Keratinocyte (primary cell): ENCODE results near the gene RPL28. TPM values are rescaled to one million over a fixed set of nuclear protein-coding genes. Genes with fewer than 3 reads are reported as not detected.

Experiments used
- DNase-seq: peaks from one replicate; pipeline ENCODE4 v3.0.0-alpha.2; 2011; ENCODE audit warnings: low read depth, missing footprints, low spot score
- FAIRE-seq: peaks from 2 replicates; lab custom pipeline; 2011; peaks lifted over from hg19 to GRCh38; lab: Jason Lieb, UNC
- H2AFZ ChIP-seq: 2 replicates; pipeline ENCODE4 v1.6.0; 2012; ENCODE audit warnings: low read length, control low read depth, inconsistent platforms; ENCODE audit not compliant: control insufficient read depth
- H3K27ac ChIP-seq: 2 replicates; pipeline ENCODE4 v1.5.1; 2011; ENCODE audit warnings: low read length; ENCODE audit not compliant: control insufficient read depth, insufficient read depth
- H3K27me3 ChIP-seq: 3 replicates; pipeline ENCODE4 v1.6.0; 2011; ENCODE audit warnings: low read length; ENCODE audit not compliant: control insufficient read depth, insufficient read depth; ENCODE audit errors: extremely low read depth
- H3K36me3 ChIP-seq, 2 experiments: 2 replicates in 1 of 2; 3 replicates in 1 of 2; pipeline ENCODE4 v1.5.1; 2011; ENCODE audit warnings: low read length in 2 of 2, mild to moderate bottlenecking in 1 of 2; ENCODE audit not compliant: control insufficient read depth in 2 of 2, insufficient read depth in 2 of 2; ENCODE audit errors: extremely low read depth in 1 of 2
- H3K4me1 ChIP-seq: 3 replicates; pipeline ENCODE4 v1.5.1; 2011; ENCODE audit warnings: low read length; ENCODE audit not compliant: control insufficient read depth, insufficient read depth; ENCODE audit errors: extremely low read depth
- H3K4me2 ChIP-seq: 3 replicates; pipeline ENCODE4 v1.6.0; 2011; ENCODE audit warnings: low read depth, low read length; ENCODE audit not compliant: control insufficient read depth, insufficient read depth; ENCODE audit errors: extremely low read depth
- H3K4me3 ChIP-seq, 3 experiments: fragments of 200-600 bp in 1 of 3; sonication (generic) in 1 of 3; 2 replicates in 2 of 3; 3 replicates in 1 of 3; pipeline ENCODE4 v1.5.1; 2011 to 2016; ENCODE audit warnings: low read length in 3 of 3, mild to moderate bottlenecking in 3 of 3, control low read depth in 2 of 3, inconsistent platforms in 1 of 3, low read depth in 1 of 3, mixed read lengths in 1 of 3, mixed run types in 1 of 3, moderate library complexity in 1 of 3; ENCODE audit not compliant: control insufficient read depth in 2 of 3, insufficient read depth in 2 of 3; ENCODE audit errors: extremely low read depth in 1 of 3
- H3K79me2 ChIP-seq: 2 replicates; pipeline ENCODE4 v1.6.0; 2012; ENCODE audit warnings: low read length; ENCODE audit not compliant: control insufficient read depth, insufficient read depth
- H3K9ac ChIP-seq: 3 replicates; pipeline ENCODE4 v1.6.0; 2011; ENCODE audit warnings: low read length; ENCODE audit not compliant: control insufficient read depth, insufficient read depth; ENCODE audit errors: extremely low read depth
- H3K9me1 ChIP-seq: 3 replicates; pipeline ENCODE4 v1.6.0; 2011; ENCODE audit warnings: low read length; ENCODE audit not compliant: control insufficient read depth, insufficient read depth; ENCODE audit errors: extremely low read depth
- H3K9me3 ChIP-seq: 2 replicates; pipeline ENCODE4 v1.5.1; 2012; ENCODE audit warnings: low read depth, low read length; ENCODE audit not compliant: control insufficient read depth
- H4K20me1 ChIP-seq: 3 replicates; pipeline ENCODE4 v1.6.0; 2011; ENCODE audit warnings: low read length; ENCODE audit not compliant: control insufficient read depth, insufficient read depth; ENCODE audit errors: extremely low read depth
- CTCF ChIP-seq, 3 experiments: IDR thresholded peaks in 1 of 3; conservative IDR thresholded peaks in 1 of 3; optimal IDR thresholded peaks in 1 of 3; 2 replicates in 2 of 3; 3 replicates in 1 of 3; pipeline versions ENCODE3 to v1.5.1; 2011; ENCODE audit warnings: low read length in 3 of 3, mild to moderate bottlenecking in 3 of 3, moderate library complexity in 2 of 3, control low read depth in 1 of 3, inconsistent platforms in 1 of 3; ENCODE audit not compliant: insufficient read depth in 2 of 3; ENCODE audit errors: extremely low read depth in 1 of 3
- EZH2 ChIP-seq: IDR thresholded peaks from one replicate; pipeline ENCODE4 v1.6.1; 2012; ENCODE audit warnings: inconsistent platforms, mild to moderate bottlenecking, low read length, moderate library complexity
- dilution Hi-C: fragments of 300-500 bp; cut with MboI; formaldehyde crosslinking; loops from one replicate; pipeline ENCODE4 v1.7.0; 2020; ENCODE audit warnings: low sequenced_read_pairs; ENCODE audit not compliant: extremely low pct_ligation_motif_present
- polyA plus RNA-seq, 5 experiments: library from polyadenylated mRNA; depleted of rRNA in 3 of 5; stranded (reverse) in 3 of 5; stranded (forward) in 1 of 5; unstranded in 1 of 5; fragments of >200 nt; gene quantifications; 1 replicate in 1 of 5; 2 replicates in 3 of 5; 3 replicates in 1 of 5; pipeline versions ENCODE4 v1.2.1 to v1.2.3, GENCODE V29; 2011 to 2012; ENCODE audit warnings: missing spikeins in 2 of 5, low read depth in 1 of 5, low replicate concordance in 1 of 5

Gene RPL28
- polyA plus RNA-seq, 1 donor (not counting 4 experiments of a cell fraction or from before 2014, with no cell fraction given), result 282 TPM

- H3K36me3 ChIP-seq, result peaks cover 2 to 13% of the 10 kb centered on the region in 2 experiments
- H3K27ac ChIP-seq, result no peak overlapping the region
- FAIRE-seq (no peak), DNase-seq (no peak)
- H3K9me3 ChIP-seq, result no peaks in the 10 kb centered on the region
- H4K20me1 ChIP-seq, result peaks cover 8% of the 10 kb centered on the region
- no peak overlapping the region for H3K4me3 ChIP-seq
- H3K27me3 ChIP-seq, result no peaks in the 10 kb centered on the region
- H2AFZ ChIP-seq, result no peak overlapping the region
- H3K4me1 ChIP-seq, result peaks cover 9% of the 10 kb centered on the region
- peaks cover 18% of the 10 kb centered on the region for H3K79me2 ChIP-seq
- dilution Hi-C loops, result no loop called here
- H3K9ac ChIP-seq, result no peak overlapping the region
- TF ChIP-seq EZH2 (no peak), CTCF (optimal IDR thresholded peaks at IDR 0.05 in 1 of 3, IDR thresholded peaks at IDR 0.05 in 1 of 3, conservative IDR thresholded peaks at IDR 0.05 in 1 of 3; ENCODE audit: extremely low read depth in 1 of 3, insufficient read depth in 2 of 3, low read length in 3 of 3) (no peak)
- no peak overlapping the region for H3K4me2 ChIP-seq
- H3K9me1 ChIP-seq, result no peaks in the 10 kb centered on the region
These were observed 3.7 kb upstream of the RPL28 start for GRCh38 chr19:55382013-55382412.

GRCh38 chr19:55382522-55383054 is 3.1 kb upstream of the RPL28 start:
- H3K9me1 ChIP-seq, result peaks cover 4% of the 10 kb centered on the region
- no peak for TF ChIP-seq EZH2
- TF ChIP-seq CTCF (optimal IDR thresholded peaks at IDR 0.05 in 1 of 3, IDR thresholded peaks at IDR 0.05 in 1 of 3, conservative IDR thresholded peaks at IDR 0.05 in 1 of 3; ENCODE audit: extremely low read depth in 1 of 3, insufficient read depth in 2 of 3, low read length in 3 of 3), result no peak
- DNase-seq, result no peak
- H3K79me2 ChIP-seq, result peaks cover 23% of the 10 kb centered on the region
- dilution Hi-C loops, result no loop called here
- no peak overlapping the region for H3K27ac ChIP-seq
- H3K4me2 ChIP-seq, result peak overlapping the region; percentile 86
- no peaks in the 10 kb centered on the region for H3K27me3 ChIP-seq
- H3K4me3 ChIP-seq, result no peak overlapping the region
- no peaks in the 10 kb centered on the region for H3K9me3 ChIP-seq
- peaks cover 14% of the 10 kb centered on the region for H4K20me1 ChIP-seq
- H3K4me1 ChIP-seq, result peaks cover 15% of the 10 kb centered on the region
- FAIRE-seq, result no peak
- H2AFZ ChIP-seq, result no peak overlapping the region
- peaks cover 8 to 19% of the 10 kb centered on the region in 2 experiments for H3K36me3 ChIP-seq
- H3K9ac ChIP-seq, result no peak overlapping the region
